ENCODE data around the gene RAPGEF6. TPM values are rescaled to one million over a fixed set of nuclear protein-coding genes. Genes with fewer than 3 reads are reported as not detected.

RAPGEF6 gene
- total and polyA plus RNA-seq, 9 of the 15 experiments (the other 6 are each of a cell fraction or from before 2014, with no cell fraction given): 2.7 to 23.4 (median 12.7) TPM

DNA sequence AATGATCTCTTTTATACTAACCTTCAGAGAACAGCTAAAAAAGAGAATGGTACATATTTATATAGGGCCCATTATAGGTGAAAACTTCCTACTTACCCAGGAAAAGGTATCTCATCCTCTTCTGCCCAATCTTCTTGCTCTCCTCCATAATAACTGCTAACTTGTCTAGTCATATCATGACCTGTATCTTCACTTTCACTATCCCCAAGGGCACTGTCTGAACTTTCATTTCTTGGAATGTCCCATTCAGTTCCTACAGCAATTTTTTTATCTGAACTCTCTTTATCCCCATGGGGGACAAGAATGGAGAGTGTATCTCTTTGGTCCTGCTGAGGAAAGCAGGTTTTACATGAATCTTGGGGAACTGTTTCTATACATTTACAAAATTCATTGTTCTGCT, 36.4 kb upstream of the RAPGEF6 start (continued):
- TF ChIP-seq NR2C2 (CRISPR knock-in tag; IDR thresholded peaks at IDR 0.05) (no peak), NR2C2 (tag; IDR thresholded peaks at IDR 0.05) (no peak), SIRT6 (IDR thresholded peaks at IDR 0.05; ENCODE audit: low read depth, low read length) (no peak), ZNF3 (CRISPR knock-in tag; IDR thresholded peaks at IDR 0.05) (no peak), ETS2 (tag; IDR thresholded peaks at IDR 0.05; ENCODE audit: borderline replicate concordance, poor library complexity, severe bottlenecking) (no peak)
- TF ChIP-seq, protein P1, sequence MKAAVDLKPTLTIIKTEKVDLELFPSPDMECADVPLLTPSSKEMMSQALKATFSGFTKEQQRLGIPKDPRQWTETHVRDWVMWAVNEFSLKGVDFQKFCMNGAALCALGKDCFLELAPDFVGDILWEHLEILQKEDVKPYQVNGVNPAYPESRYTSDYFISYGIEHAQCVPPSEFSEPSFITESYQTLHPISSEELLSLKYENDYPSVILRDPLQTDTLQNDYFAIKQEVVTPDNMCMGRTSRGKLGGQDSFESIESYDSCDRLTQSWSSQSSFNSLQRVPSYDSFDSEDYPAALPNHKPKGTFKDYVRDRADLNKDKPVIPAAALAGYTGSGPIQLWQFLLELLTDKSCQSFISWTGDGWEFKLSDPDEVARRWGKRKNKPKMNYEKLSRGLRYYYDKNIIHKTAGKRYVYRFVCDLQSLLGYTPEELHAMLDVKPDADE (conservative IDR thresholded peaks at IDR 0.05; ENCODE audit: control insufficient read depth, low read depth, low read length): no peak

DNA sequence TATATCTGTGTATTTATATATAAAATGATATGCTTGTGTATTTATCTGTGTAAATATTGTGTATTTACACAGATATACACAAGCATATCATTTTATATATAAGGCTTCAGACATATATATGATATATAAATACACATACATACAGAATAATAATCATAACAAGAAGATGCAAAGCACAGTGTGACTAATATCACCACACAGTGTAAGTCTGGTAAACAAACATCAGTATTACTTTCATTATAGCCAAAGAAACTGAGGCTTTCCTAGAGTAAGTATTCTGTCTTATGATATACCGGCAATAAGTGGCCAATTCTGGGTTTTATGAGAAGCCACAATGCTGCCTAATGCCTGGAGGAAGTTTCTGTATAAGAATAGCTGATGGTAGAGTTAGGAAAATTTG, 29.9 kb upstream of the RAPGEF6 start:
- BruUV-seq (replicated peaks): no TSS peak
- CTCF ChIA-PET (ENCODE audit: low intra/inter-chr PET ratio): no interaction called here
- Histone ChIP-seq H3K9me1 (ENCODE audit: control insufficient read depth, insufficient read depth, low read length) (no peaks in the 10 kb centered on the region), H3K27ac (ENCODE audit: extremely low read depth, low read depth, low read length) (no peak overlapping the region), H3K36me3 (ENCODE audit: control insufficient read depth, insufficient read depth, low read length) (peaks cover 82% of the 10 kb centered on the region; the same call in 2 of the 3 replicates), H3K4me2 (ENCODE audit: insufficient read depth, low read length) (no peak overlapping the region), H4K20me1 (replicated peaks; ENCODE audit: control insufficient read depth, insufficient read depth, low read length) (0 out of 2 replicates have a peak, but pooled peaks cover 3% of the 10 kb centered on the region), H3K4me1 (replicated peaks in 1 of 2; ENCODE audit: control insufficient read depth in 2 of 2, insufficient read depth in 2 of 2, low read length in 2 of 2) (no peaks in the 10 kb centered on the region), H2AFZ (ENCODE audit: low read depth, low read length) (no peak overlapping the region), H3K4me3 (no peak overlapping the region), H3K9ac (ENCODE audit: insufficient read depth in 1 of 2, low read depth in 2 of 2, low read length in 2 of 2) (no peak overlapping the region), H3K9me3 (replicated peaks; ENCODE audit: control insufficient read depth, insufficient read depth, low read depth, low read length) (no peaks in the 10 kb centered on the region), H3K27me3 (ENCODE audit: control insufficient read depth in 2 of 2, insufficient read depth in 2 of 2, low read length in 2 of 2) (no peaks in the 10 kb centered on the region), H3K79me2 (ENCODE audit: control insufficient read depth, insufficient read depth, low read length) (no peaks in the 10 kb centered on the region)
- TF ChIP-seq GABPB2 (CRISPR knock-in tag; conservative IDR thresholded peaks at IDR 0.05) (no peak), EHMT2 (IDR thresholded peaks at IDR 0.05) (no peak), WHSC1 (IDR thresholded peaks at IDR 0.05; ENCODE audit: low read length) (no peak), ARID2 (IDR thresholded peaks at IDR 0.05) (no peak), SREBF1 (IDR thresholded peaks at IDR 0.05; ENCODE audit: borderline replicate concordance, low read depth, low read length) (no peak), FOXP1 (CRISPR knock-in tag; IDR thresholded peaks at IDR 0.05) (no peak), TARDBP (IDR thresholded peaks at IDR 0.05) (no peak)
- DNase-seq (ENCODE audit: extremely low read depth in 1 of 4, low spot score in 3 of 4): no peak
- intact Hi-C loops (cut with micrococcal nuclease): no loop called here
- WGBS (ENCODE audit: insufficient coverage, low coverage, missing lambda C conversion rate): 100% methylated on average over 1 of the region's 1 CpG
- FAIRE-seq: no peak
- in situ Hi-C loops (cut with MboI): no loop called here
- ATAC-seq: no peak
- POLR2A ChIA-PET: interaction anchor here (1.5 to 1.9 kb wide), 2 partner anchors 9 to 24 kb away, joined by 3 to 5 read pairs; no protein-coding TSS in a partner anchor

All from K562 (cell line).